CD4-positive, alpha-beta T cell (primary cell): Measurements from ENCODE around the gene SNTG2. TPM values are rescaled to one million over a fixed set of nuclear protein-coding genes. Genes with fewer than 3 reads are reported as not detected.

Experiments used
- ATAC-seq: fragments of 200-7000 bp; cut with Tn5 transposase; one replicate; pipeline ENCODE4 v1.10.0; 2022; ENCODE audit warnings: mild to moderate bottlenecking; ENCODE audit not compliant: poor library complexity
- CTCF ChIA-PET: fragments of 350-600 bp; sonication (Branson Sonifier 250); formaldehyde crosslinking; loops from one replicate; lab custom pipeline; 2021; ENCODE audit warnings: antibody characterized with exemption, inconsistent platforms; lab: Charles Lee
- POLR2A ChIA-PET: fragments of 350-600 bp; sonication (Branson Sonifier 250); formaldehyde crosslinking; loops from one replicate; lab custom pipeline; 2021; ENCODE audit warnings: antibody characterized with exemption, inconsistent platforms; lab: Charles Lee
- DNase-seq, 14 experiments: peaks; one replicate each; pipeline ENCODE4 v3.0.0-alpha.2; 2013 to 2020; ENCODE audit warnings: mixed read lengths in 2 of 14
- H3K27ac ChIP-seq, 2 donors: one replicate each; pipeline versions ENCODE4 v1.5.1 to v1.7.0; 2013; ENCODE audit warnings: low read length in 2 of 2, low read depth in 1 of 2, mild to moderate bottlenecking in 1 of 2
- H3K27me3 ChIP-seq, 2 experiments: 1 replicate in 1 of 2; 2 replicates in 1 of 2; pipeline versions ENCODE4 v1.6.1 to v1.7.0; 2013; ENCODE audit warnings: low read length in 2 of 2, control low read depth in 1 of 2, mild to moderate bottlenecking in 1 of 2, moderate library complexity in 1 of 2; ENCODE audit not compliant: insufficient read depth in 2 of 2, control insufficient read depth in 1 of 2
- H3K36me3 ChIP-seq: one replicate; pipeline ENCODE4 v1.6.1; 2013; ENCODE audit warnings: low read length, control low read depth; ENCODE audit not compliant: insufficient read depth
- H3K4me1 ChIP-seq: one replicate; pipeline ENCODE4 v1.6.1; 2013; ENCODE audit warnings: low read length, control low read depth; ENCODE audit not compliant: insufficient read depth
- H3K4me3 ChIP-seq: one replicate; pipeline ENCODE4 v1.5.1; 2013; ENCODE audit warnings: mild to moderate bottlenecking, low read length, moderate library complexity
- H3K9me3 ChIP-seq, 2 experiments: 1 replicate in 1 of 2; 2 replicates in 1 of 2; pipeline versions ENCODE4 v1.6.1 to v1.7.0; 2013; ENCODE audit warnings: low read length in 2 of 2, mild to moderate bottlenecking in 2 of 2, control low read depth in 1 of 2, moderate library complexity in 1 of 2; ENCODE audit not compliant: control insufficient read depth in 1 of 2, insufficient read depth in 1 of 2
- H3K27ac Mint-ChIP-seq: one replicate; pipeline ENCODE4 v1.8.0; 2020; ENCODE audit warnings: mixed read lengths
- H3K27me3 Mint-ChIP-seq: one replicate; pipeline ENCODE4 v1.8.0; 2021; ENCODE audit warnings: mixed read lengths
- H3K36me3 Mint-ChIP-seq: one replicate; pipeline ENCODE4 v1.8.0; 2021; ENCODE audit warnings: low read depth, mixed read lengths
- H3K4me1 Mint-ChIP-seq: one replicate; pipeline ENCODE4 v1.8.0; 2021; ENCODE audit warnings: low read depth, mixed read lengths
- H3K4me3 Mint-ChIP-seq: one replicate; pipeline ENCODE4 v1.8.0; 2020; ENCODE audit warnings: mild to moderate bottlenecking, mixed read lengths
- H3K9me3 Mint-ChIP-seq: one replicate; pipeline ENCODE4 v1.8.0; 2020; ENCODE audit warnings: mixed read lengths
- CTCF ChIP-seq: fragments of 200-600 bp; IDR thresholded peaks from one replicate; pipeline ENCODE4 v1.8.0; 2022; ENCODE audit warnings: antibody characterized with exemption, mild to moderate bottlenecking
- intact Hi-C, 2 experiments: fragments of 100-400 bp; cut with DNase I in 1 of 2; cut with micrococcal nuclease in 1 of 2; formaldehyde crosslinking; loops; one replicate each; pipeline versions ENCODE4 v1.15.1 to v1.9.0; 2023 to 2025; cut with DNase I, micrococcal nuclease
- total RNA-seq, 174 experiments: library from RNA in 2 of 174; stranded (reverse) in 2 of 174; gene quantifications; one replicate each; pipeline ENCODE4 v1.2.3 and lab custom pipeline; 2021 to 2026

Gene SNTG2
- total RNA-seq, 2 experiments from 2014 or later = 1.1 to 1.5 TPM

- Histone ChIP-seq H3K9me3 (peaks cover 0 to 7% of the 10 kb centered on the region in 2 experiments), H3K4me1 (peaks cover 6% of the 10 kb centered on the region), H3K4me3 (no peak overlapping the region), H3K36me3 (no peaks in the 10 kb centered on the region), H3K27ac (no peak overlapping the region), H3K27me3 (no peaks in the 10 kb centered on the region)
- no peak for TF ChIP-seq CTCF
- Mint-ChIP-seq H3K36me3 (no peaks in the 10 kb centered on the region), H3K27ac (no peak overlapping the region), H3K4me1 (peaks cover 6% of the 10 kb centered on the region), H3K4me3 (no peak overlapping the region), H3K27me3 (peaks cover 4% of the 10 kb centered on the region), H3K9me3 (peaks cover 6% of the 10 kb centered on the region)
- ChIA-PET POLR2A (no interaction called here), CTCF (interaction anchor here (0.7 kb wide), 1 partner anchor 1162 kb away, joined by 3 read pairs; no protein-coding TSS in a partner anchor)
- ATAC-seq = no peak
- intact Hi-C loops = no loop called here
- DNase-seq = no peak
Measured at GRCh38 chr2:1363367-1363766, 412.7 kb downstream of the SNTG2 start.

- DNase-seq (peak in 3 of 14 experiments; percentile 15 to 40 (median 19)), ATAC-seq (no peak)
- Histone ChIP-seq H3K27me3 (peaks cover 0 to under 1% of the 10 kb centered on the region in 2 experiments), H3K36me3 (no peaks in the 10 kb centered on the region), H3K27ac (no peak overlapping the region), H3K9me3 (peaks cover 0 to 7% of the 10 kb centered on the region in 2 experiments), H3K4me3 (no peak overlapping the region), H3K4me1 (peaks cover 6% of the 10 kb centered on the region)
- Mint-ChIP-seq H3K27ac (no peak overlapping the region), H3K27me3 (no peaks in the 10 kb centered on the region), H3K4me1 (peaks cover 6% of the 10 kb centered on the region), H3K9me3 (peaks cover 6% of the 10 kb centered on the region), H3K4me3 (no peak overlapping the region), H3K36me3 (no peaks in the 10 kb centered on the region)
- no peak for TF ChIP-seq CTCF
- POLR2A ChIA-PET = no interaction called here
- intact Hi-C loops = no loop called here
- CTCF ChIA-PET = no interaction called here
Measured at GRCh38 chr2:1366546-1367134, 416.0 kb downstream of the SNTG2 start.

- H3K27me3 Mint-ChIP-seq = no peaks in the 10 kb centered on the region
- H3K36me3 Mint-ChIP-seq = no peaks in the 10 kb centered on the region
- Histone ChIP-seq H3K27me3 (peaks cover 0 to 5% of the 10 kb centered on the region in 2 experiments), H3K9me3 (peaks cover 0 to 7% of the 10 kb centered on the region in 2 experiments), H3K27ac (no peak overlapping the region), H3K36me3 (no peaks in the 10 kb centered on the region), H3K4me1 (peaks cover 6% of the 10 kb centered on the region), H3K4me3 (no peak overlapping the region)
- DNase-seq (no peak), ATAC-seq (no peak)
- intact Hi-C loops = no loop called here
- no peak overlapping the region for H3K27ac Mint-ChIP-seq
- CTCF ChIA-PET = no interaction called here
- H3K4me3 Mint-ChIP-seq = no peak overlapping the region
- H3K4me1 Mint-ChIP-seq = peaks cover 6% of the 10 kb centered on the region
- POLR2A ChIA-PET = no interaction called here
- peaks cover 6% of the 10 kb centered on the region for H3K9me3 Mint-ChIP-seq
- no peak for TF ChIP-seq CTCF
Measured at GRCh38 chr2:1367601-1368000, 417.0 kb downstream of the SNTG2 start.
